GF-D8 (cell line): ENCODE measurements around the gene ZNF891.

Experiments
- DNase-seq: peaks from one replicate; lab custom pipeline; 2025; lab: John Stamatoyannopoulos, UW

Gene ZNF891

DNA sequence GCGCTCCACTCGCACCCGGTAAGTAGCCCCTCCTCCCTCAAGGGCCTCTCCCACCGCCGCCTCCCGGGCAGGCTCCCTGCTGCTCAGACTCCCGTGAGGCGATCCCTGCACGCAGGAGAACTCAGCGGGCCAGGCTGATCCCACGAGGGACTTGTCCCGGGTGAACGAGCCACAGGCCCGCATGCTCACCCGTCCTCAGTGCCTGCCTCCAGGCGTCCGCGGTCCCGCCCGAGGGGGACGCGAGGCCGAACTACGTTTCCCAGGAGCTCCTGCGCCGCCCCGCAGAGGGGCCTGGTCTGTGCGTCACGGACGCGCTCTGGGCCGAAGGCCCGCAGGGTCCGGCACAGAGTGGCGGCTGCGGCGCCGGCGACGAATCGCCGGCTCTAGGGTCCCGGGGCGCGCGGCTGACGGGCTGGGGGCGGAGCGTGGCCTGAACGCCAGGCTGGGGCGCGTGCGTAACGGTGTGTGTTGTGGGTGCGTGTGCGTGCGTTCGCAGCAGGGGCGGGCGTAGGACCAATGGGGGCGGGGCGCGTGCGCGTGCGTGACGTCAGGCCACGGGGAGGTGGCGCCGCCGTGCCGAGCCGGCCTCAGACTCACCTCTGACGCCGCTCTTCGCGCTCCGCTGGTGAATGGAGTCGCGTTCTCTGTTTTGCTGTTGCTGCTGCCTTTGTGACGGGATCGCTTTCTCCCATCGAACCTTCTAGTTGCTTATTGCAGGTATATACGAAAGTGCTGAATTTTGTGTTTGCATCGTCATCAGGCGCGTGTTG is at the start of gene ZNF891, which contains the start of gene ZNF10:
ZNF891 (minus strand) TSS at position 237 of the 770 bp plus-strand sequence. CDS start 8,356 bp downstream, outside the sequence.
ZNF10 (plus strand) TSS at position 590 of the 770 bp plus-strand sequence. CDS start 13,866 bp downstream, outside the sequence.
- DNase-seq, result peak; percentile 91

DNA sequence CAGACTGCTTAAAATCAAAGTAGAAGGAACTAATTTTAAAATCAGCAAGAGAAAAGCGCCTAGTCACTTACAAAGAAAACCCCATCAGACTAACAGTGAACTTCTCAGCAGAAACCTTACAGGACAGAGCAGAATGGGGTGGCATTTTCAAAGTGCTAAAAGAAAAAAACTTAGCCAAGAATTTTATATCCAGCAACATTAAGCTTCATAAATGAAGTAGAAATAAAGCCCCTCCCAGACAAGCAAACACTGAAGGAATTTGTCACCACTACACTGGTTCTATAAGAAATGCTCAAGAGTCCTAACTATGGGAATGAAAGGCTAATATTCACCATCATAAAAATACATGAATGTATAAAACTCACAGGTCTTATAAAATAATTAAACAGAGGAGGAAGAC is 44.8 kb upstream of the ZNF891 start:
- DNase-seq, result no peak

DNA sequence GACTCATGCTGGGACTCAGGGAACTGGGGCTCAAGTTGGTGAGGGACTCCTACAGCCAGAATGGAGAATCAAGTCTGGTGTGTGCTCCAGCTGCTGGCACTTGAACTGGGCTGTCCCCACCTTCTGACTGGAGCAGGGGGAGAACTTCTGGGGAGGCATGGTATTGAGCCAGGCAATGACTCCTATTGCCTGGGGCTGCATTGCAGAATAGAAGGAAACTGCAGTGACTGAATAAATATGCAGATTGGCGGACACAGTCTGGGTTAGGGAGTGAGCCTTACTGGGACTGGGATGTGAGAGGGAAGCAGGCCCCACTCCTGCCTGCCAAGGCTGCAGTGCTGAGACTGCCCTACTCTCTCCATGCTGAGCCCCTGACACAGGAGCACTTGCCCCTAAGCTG is 42.4 kb upstream of the ZNF891 start:
- no peak for DNase-seq

DNA sequence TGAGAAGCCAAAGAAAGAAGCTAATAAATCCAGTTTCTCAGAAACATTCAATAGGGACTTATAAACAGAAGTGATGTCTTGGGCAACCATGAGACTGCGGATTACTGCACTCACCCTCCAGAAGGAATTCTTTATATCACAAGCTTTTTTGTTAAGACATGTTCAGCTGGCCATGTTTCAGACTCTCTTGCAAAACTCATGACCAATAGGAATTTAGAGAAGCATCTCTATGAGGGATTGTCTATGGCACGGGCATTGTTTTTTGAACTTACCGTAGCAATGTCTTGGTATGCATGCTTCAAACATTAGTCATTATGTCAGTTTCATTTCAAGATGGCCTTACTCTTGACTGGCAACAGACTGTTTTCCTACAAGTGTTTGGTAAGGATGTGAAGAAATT is 35.7 kb upstream of the ZNF891 start:
- no peak for DNase-seq

DNA sequence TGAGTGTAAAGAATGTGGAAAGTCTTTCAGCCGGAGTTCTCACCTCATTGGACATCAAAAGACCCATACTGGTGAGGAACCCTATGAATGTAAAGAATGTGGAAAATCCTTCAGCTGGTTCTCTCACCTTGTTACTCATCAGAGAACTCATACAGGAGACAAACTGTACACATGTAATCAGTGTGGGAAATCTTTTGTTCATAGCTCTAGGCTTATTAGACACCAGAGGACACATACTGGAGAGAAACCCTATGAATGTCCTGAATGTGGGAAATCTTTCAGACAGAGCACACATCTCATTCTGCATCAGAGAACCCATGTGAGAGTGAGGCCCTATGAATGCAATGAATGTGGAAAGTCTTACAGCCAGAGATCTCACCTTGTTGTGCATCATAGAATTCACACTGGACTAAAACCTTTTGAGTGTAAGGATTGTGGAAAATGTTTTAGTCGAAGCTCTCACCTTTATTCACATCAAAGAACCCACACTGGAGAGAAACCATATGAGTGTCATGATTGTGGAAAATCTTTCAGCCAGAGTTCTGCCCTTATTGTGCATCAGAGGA is 26.1 kb upstream of the ZNF891 start:
- no peak for DNase-seq

DNA sequence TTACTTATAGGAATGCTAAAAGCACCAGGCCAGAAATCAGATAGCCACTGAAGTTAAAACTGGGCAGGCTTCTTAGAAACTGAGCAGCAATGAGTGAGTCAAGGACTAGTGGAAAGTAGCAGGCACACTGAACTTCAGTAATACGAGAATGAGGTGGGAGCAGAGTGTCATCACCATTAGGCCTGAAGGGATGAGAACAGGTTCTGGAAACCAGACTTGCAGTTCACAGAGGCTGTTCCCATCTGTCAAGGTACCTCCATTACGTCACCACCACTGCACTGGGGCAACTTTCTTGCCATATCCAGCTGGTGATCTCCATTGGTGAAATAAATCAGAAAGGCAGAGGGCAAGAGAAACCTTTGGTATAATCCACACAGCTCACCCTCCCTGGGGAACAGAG is 15.9 kb upstream of the ZNF891 start:
- DNase-seq, result no peak

DNA sequence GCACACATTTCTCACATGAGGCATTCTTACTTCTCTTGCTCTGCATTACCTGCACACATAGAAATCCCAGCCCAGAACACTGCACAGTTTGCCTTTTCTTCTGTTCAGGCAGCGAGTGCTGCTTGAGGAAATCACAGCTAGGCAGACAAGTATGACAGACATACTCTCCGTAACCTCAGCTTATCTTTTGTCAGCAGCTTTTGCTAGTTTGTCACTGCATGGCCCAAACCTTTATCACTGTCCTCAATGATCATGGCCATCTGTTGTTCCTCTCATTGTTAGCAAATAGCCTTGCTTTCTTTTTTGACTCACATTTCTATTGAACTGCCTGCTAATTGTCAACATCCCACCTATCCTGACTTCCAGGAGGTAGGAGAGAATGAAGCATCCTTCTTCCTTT is 5.7 kb upstream of the ZNF891 start:
- DNase-seq, result no peak

DNA sequence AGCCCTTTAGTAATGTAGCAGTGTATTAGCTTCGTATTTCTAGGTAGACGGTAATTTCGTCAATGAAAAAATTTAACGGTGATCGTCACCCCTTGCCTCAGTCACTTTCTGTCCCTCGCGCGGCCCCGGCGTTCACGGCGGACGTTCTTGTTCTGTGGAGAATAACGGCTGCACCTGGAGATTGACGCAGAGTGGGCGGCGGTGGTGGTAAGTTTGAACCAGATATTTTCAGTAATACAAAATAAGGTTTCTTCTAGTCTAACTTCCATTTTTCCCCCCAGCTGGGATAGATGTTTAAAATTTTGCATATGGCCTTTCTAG is 694 bp upstream of the ZNF891 start:
- no peak for DNase-seq

DNA sequence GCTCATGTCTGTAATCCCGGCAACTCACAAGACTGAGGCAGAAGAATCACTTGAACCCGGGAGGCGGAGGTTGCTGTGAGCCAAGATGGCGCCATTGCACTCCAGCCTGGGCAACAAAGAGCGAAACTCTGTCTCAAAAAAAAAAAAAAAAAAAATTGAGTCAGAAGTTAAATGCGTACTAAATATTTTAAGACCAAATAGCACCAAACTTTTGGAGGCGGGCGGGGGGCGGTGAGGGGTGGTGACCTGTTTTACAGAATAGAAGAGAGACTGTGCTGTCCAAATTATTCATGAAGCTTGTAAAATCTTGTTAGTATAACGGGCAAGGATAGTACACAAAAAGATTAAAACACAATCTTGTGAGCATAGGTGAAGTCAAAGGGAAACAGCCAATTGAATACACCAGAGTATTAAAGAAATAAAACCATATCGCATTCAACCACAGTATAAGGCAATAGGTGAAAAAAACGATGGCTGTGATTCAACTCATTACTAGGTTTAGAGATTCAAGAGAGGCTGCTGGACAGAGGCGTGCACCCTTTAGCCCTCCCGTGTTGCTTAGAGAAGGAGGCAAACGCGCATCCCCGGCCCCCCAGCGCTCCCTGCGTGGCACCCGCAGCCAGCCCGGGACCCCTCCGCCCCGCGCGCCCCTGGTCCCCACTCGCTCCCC is 571 bp downstream of the ZNF891 start:
- DNase-seq, result no peak

DNA sequence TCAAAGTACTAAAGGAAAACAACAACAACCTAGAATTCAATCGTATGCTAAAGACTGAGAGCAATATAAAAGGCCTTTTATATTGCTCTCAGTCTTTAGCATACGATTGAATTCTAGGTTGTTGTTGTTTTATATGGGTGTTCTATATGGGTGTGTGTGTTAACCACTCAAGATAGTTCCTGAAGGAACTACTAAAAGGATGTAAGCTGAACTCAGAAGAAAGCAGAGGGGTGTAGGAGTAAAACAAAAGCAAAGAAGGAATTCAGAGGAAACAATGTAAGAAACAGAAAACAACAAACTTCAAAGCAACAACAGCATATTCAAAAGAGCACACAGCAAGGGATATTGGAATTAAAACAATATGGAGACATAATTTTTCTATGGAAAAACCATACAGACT is 5.4 kb downstream of the ZNF891 start:
- DNase-seq, result no peak

DNA sequence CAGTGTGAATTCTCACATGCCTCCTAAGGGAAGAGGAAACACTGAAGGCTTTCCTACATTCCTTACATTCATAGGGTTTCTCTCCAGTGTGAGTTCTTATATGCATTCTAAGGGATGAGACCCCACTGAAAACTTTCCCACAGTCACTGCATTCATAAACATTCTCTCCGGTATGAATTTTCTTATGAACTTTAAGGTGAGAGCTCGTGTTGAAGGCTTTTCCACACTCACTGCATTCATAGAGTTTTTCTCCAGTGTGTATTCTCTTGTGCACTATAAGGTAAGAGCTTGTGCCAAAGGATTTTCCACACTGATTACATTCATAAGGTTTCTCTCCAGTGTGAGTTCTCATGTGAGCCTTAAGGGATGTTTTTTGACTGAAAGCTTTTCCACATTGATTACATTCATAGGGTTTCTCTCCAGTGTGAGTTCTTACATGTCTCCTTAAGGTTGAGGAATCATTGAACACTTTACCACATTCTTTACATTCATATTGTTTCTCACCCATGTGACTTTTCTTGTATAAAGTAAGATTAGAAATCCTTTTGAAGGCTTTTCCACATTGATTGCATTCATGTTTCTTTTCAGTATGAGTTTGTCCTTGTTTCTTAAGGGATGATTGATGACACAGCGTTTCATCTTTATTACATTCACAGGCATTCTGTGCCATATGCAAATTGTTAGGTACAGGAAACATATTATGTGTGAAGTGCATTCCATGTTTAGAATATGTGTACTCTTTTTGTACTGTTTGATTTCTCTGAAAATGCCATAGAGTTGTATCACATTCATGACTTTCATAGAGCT is 9.5 kb downstream of the ZNF891 start:
- no peak for DNase-seq

DNA sequence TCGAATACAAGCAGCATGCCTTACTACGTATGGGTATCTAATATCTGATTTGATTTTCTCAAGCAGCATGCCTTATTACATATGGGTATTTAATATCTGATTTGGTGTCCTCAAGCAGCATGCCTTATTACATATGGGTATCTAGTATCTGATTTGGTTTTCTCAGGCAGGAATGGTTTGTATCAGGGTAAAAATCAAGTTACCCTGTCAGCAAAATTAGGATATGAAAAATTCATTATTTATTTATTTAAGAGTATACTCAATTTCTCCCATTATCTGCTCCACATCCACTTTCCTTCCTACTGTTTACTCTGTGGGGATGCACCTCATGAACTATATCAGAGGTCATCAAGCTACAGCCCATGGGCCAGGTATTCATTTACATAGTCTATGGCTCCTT is 21.9 kb downstream of the ZNF891 start:
- DNase-seq, result no peak

DNA sequence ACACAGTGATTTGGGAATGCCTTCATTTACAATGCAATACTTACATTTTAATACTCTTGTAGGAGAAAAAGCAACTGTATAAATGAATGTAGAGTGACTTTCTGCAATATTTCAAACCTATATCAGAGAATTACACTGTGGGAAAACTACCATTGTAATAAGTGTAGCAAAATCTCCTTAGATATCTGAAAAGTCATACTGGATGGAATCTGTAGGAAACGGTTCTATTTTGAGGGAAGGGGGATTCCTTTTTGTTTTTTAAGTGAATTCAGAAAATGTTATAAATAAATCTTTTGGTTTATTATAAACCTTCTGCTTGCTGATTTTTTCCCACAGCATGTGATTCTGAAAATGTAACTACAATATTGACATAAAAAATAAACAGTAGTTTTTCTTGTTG is 23.0 kb downstream of the ZNF891 start:
- no peak for DNase-seq

DNA sequence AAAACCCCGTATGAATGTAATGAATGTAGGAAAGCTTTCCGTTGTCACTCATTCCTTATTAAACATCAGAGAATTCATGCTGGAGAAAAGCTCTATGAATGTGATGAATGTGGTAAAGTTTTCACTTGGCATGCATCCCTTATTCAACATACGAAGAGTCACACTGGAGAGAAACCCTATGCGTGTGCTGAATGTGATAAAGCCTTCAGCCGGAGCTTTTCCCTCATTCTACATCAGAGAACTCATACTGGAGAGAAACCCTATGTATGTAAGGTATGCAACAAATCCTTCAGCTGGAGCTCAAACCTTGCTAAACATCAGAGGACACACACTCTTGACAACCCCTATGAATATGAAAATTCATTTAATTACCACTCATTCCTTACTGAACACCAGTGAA is 23.8 kb downstream of the ZNF891 start:
- no peak for DNase-seq

DNA sequence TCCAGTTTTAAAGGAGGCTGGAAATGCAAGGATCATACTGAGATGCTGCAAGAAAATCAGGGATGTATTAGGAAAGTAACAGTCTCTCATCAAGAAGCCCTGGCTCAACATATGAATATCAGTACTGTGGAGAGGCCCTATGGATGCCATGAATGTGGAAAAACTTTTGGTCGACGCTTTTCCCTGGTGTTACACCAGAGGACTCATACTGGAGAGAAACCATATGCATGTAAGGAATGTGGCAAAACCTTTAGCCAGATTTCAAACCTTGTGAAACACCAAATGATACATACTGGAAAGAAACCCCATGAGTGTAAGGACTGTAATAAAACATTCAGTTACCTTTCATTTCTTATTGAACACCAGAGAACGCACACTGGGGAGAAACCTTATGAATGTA is 24.5 kb downstream of the ZNF891 start:
- no peak for DNase-seq

DNA sequence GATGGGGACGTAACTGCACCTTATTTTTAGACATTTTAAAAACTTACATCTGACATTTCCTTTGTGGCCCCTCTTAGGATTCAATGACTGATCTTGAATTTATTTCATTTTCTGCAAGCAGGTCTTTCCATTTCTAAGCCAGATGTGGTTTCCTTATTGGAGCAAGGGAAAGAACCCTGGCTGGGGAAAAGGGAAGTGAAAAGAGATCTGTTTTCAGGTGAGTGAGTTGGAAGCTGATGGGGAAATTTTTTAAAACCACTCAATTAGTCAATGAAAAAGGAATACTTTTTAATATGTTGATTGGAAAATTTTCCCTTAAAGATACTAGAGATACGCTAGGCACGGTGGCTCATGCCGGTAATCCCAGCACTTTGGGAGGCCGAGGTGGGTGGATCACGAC is 46.7 kb downstream of the ZNF891 start:
- DNase-seq, result no peak

DNA sequence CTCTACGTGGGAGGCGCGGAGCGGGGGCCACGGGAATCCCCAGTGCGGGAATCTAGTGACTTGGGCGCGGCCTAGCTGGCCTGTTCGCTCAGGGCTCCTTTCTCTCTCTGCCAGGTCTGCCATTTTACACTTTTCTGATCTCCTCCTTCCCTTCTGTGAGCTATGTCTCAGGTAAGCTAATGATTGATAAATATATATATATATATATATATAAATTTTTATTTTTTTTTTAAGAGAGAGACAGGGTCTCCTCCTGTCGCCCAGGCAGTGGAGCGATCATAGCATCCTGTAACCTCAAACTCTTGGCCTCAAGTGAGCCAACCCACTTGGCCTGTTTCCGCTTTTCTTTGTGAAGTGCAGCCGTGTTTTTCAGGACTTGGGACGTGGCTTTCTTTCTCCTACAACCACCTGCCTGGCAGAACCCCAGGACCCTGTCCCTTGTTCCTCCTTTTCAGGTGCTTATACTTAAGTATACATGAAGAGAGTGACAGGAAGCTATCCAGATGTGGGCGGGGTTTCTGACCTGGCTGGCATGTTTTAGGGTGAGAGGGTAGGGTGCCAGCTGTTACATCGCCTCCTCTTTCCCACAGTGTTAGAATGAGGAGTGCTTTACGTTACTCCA is 48.8 kb downstream of the ZNF891 start:
- no peak for DNase-seq

DNA sequence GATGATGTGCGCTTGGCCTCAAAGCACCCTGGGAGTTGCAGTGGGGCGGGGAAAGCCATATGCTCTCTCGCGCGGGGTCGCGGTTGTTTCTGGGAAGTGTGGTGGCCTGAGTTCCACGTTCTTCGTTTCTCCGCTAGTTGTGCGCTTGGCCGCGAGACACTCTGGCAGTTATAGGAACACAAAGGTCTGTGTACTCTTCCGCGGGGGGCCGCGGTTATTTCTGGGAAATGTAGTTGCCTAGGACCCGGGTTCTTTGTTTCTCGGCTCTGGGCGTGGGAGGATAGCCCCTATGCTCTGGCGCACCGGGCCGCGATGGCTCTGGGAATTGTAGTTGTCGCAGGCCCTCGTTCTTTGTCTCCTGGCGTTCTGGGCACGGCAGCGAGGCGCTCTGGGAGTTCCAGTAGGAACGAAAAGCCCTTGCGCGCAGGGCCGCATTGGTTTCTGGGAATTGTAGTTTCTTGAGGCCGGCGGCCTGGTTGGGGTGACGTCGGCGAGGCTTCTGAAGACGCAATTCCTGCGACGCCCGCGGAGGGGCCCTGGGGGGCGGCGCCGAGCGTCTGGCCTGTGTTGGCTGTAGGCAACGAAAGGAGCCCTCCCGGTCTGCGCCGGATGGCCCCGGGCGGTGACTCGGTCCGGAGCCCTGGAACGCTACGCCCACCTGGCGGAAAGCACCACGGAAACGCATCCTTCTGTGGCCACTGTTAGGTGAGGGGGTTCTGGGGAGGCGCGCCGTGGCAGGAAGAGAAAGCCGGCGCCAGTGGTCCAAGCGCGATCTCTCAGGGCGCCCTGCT is 49.5 kb downstream of the ZNF891 start, which contains the start of gene ZNF140:
ZNF140 (plus strand) TSS at position 556 of the 791 bp plus-strand sequence. CDS start 398 bp downstream, outside the sequence.
- peak; percentile 96 for DNase-seq

DNA sequence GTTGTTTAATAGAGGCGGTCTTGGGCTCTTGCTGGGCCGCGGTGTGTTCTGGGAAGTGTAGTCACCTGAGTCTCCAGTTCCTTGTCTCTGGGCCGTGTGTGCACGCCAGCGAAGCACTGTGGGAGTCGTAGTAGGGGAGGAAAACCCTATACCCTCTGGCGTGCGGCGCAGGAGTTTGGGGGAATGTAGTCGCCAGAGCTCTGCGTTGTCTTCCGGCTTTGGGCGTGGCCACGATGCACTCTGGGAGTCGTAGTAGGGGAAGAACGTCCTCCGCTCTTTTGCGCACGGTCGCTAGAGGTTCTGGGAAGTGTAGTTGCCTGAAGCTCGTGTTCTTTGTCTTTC is 50.1 kb downstream of the ZNF891 start:
- peak; percentile 99 for DNase-seq

DNA sequence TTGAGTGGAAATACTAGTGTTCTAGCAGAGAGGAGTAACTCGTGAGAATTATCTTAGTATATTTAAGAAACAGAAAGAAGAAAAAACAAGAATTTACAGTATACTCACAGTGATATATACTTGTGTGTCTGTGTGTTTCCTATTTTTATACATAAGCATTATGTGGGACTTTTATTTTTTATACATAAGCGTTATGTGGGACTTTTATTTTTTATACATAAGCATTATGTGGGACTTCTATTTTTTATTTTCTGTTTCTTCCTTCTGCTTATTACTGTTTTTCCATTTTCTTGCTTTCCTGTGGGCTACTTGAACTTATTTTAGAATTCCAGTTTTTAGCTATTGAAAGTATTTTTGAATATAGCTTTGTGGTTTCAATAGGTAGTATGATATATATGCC is 56.2 kb downstream of the ZNF891 start:
- no peak for DNase-seq

DNA sequence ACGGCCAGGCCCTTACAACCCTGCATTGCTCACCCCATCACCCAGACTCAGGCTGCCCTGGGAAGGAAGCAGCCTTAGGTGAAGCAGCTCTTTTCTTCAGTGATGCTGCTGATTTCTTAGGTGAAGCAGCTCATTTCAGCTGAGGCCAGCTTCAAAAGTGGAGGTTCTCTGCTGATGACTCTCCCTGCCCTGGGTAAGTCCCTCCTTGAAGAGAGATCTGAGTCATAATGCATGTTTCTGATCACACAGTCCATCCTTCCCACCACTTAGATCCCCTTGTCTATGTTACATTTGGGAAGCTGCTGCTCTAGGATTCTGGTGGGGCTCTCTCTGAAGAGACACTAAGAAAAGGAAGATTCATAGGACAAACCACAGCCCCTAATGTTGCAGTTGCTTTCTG is 66.5 kb downstream of the ZNF891 start:
- no peak for DNase-seq
